GM23338 (cell line): ENCODE data around the gene LMX1B. TPM values are rescaled to one million over a fixed set of nuclear protein-coding genes. Genes with fewer than 3 reads are reported as not detected.

ENCODE experiments used
- ATAC-seq: fragments of 200-7000 bp; cut with Tn5 transposase; 3 replicates; pipeline ENCODE4 v1.9.1; 2020
- DNase-seq: peaks from one replicate; pipeline ENCODE4 v3.0.0-alpha.2; 2015; ENCODE audit warnings: low spot score
- H2AFZ ChIP-seq: fragments of 200-600 bp; sonication (generic); 2 replicates; pipeline ENCODE4 v1.8.0; 2016; ENCODE audit warnings: antibody characterized with exemption, mild to moderate bottlenecking, moderate library complexity
- H3F3A ChIP-seq: fragments of 200-600 bp; sonication (generic); replicated peaks from 2 replicates; pipeline ENCODE4 v1.8.0; 2017; ENCODE audit warnings: antibody characterized with exemption, mixed run types, low read depth
- H3K27ac ChIP-seq: fragments of 200-600 bp; sonication (generic); 2 replicates; pipeline ENCODE4 v1.6.1; 2016; ENCODE audit warnings: low read depth
- H3K27me3 ChIP-seq: fragments of 200-600 bp; sonication (generic); 2 replicates; pipeline ENCODE4 v1.8.0; 2016; ENCODE audit warnings: mild to moderate bottlenecking, mixed run types, moderate library complexity; ENCODE audit not compliant: insufficient read depth
- H3K36me3 ChIP-seq: fragments of 200-600 bp; sonication (generic); 2 replicates; pipeline ENCODE4 v1.8.0; 2016; ENCODE audit warnings: mild to moderate bottlenecking; ENCODE audit not compliant: insufficient read depth
- H3K4me1 ChIP-seq: fragments of 200-600 bp; sonication (generic); 2 replicates; pipeline ENCODE4 v1.8.0; 2016; ENCODE audit warnings: mild to moderate bottlenecking, moderate library complexity; ENCODE audit not compliant: insufficient read depth
- H3K4me2 ChIP-seq: fragments of 200-600 bp; sonication (generic); 2 replicates; pipeline ENCODE4 v1.7.1; 2017; ENCODE audit warnings: mixed run types
- H3K4me3 ChIP-seq: fragments of 200-600 bp; sonication (generic); 2 replicates; pipeline ENCODE4 v1.6.1; 2016; ENCODE audit warnings: mixed run types
- H3K79me2 ChIP-seq: fragments of 200-600 bp; sonication (generic); replicated peaks from 2 replicates; pipeline ENCODE4 v1.8.0; 2017; ENCODE audit warnings: mild to moderate bottlenecking; ENCODE audit not compliant: insufficient read depth
- H3K9me2 ChIP-seq: fragments of 200-600 bp; sonication (generic); 2 replicates; pipeline ENCODE4 v1.8.0; 2017; ENCODE audit not compliant: insufficient read depth
- H4K20me1 ChIP-seq: fragments of 200-600 bp; sonication (generic); replicated peaks from 2 replicates; pipeline ENCODE4 v1.8.0; 2017; ENCODE audit warnings: mild to moderate bottlenecking; ENCODE audit not compliant: insufficient read depth
- H3K27ac Mint-ChIP-seq: 2 replicates; pipeline ENCODE4 v1.8.0; 2020; ENCODE audit warnings: inconsistent platforms, mild to moderate bottlenecking, moderate library complexity, mixed read lengths
- H3K27me3 Mint-ChIP-seq: 3 replicates; pipeline ENCODE4 v1.8.0; 2022; ENCODE audit warnings: low read depth, mild to moderate bottlenecking, moderate library complexity, mixed read lengths, inconsistent platforms; ENCODE audit not compliant: insufficient read depth, poor library complexity
- H3K36me3 Mint-ChIP-seq: 3 replicates; pipeline ENCODE4 v1.8.0; 2021; ENCODE audit warnings: low read depth, mild to moderate bottlenecking, inconsistent platforms, moderate library complexity, mixed read lengths
- H3K4me1 Mint-ChIP-seq: 3 replicates; pipeline ENCODE4 v1.8.0; 2020; ENCODE audit warnings: mild to moderate bottlenecking, inconsistent platforms, mixed read lengths
- H3K4me3 Mint-ChIP-seq: 3 replicates; pipeline ENCODE4 v1.8.0; 2021; ENCODE audit warnings: moderate library complexity, mild to moderate bottlenecking, inconsistent platforms, mixed read lengths
- H3K9me3 Mint-ChIP-seq: 3 replicates; pipeline ENCODE4 v1.8.0; 2020; ENCODE audit warnings: moderate library complexity, mild to moderate bottlenecking, inconsistent platforms, mixed read lengths
- CREB1 ChIP-seq: fragments of 250-450 bp; sonication (Bioruptor Pico); IDR thresholded peaks from 2 replicates; pipeline ENCODE4 v1.5.0; 2020; ENCODE audit warnings: low read depth, mild to moderate bottlenecking, moderate library complexity
- EZH2 ChIP-seq: fragments of 200-600 bp; sonication (generic); IDR thresholded peaks from one replicate; pipeline ENCODE4 v1.8.0; 2017; ENCODE audit warnings: antibody characterized with exemption, mild to moderate bottlenecking, low read depth; ENCODE audit not compliant: unreplicated experiment
- EZH2phosphoT487 ChIP-seq: fragments of 200-600 bp; sonication (generic); IDR thresholded peaks from one replicate; pipeline ENCODE4 v1.8.1; 2018; ENCODE audit warnings: antibody characterized with exemption; ENCODE audit not compliant: unreplicated experiment
- JUNB ChIP-seq: IDR thresholded peaks from one replicate; pipeline ENCODE4 v1.6.1; 2016; ENCODE audit warnings: antibody characterized with exemption; ENCODE audit not compliant: unreplicated experiment
- NANOG ChIP-seq: IDR thresholded peaks from 2 replicates; pipeline ENCODE4 v1.6.1; 2016; ENCODE audit warnings: antibody characterized with exemption, borderline replicate concordance
- POLR2AphosphoS5 ChIP-seq: IDR thresholded peaks from 2 replicates; pipeline ENCODE4 v1.6.1; 2016; ENCODE audit warnings: antibody characterized with exemption, low read depth
- REST ChIP-seq: IDR thresholded peaks from one replicate; pipeline ENCODE4 v1.6.1; 2018; ENCODE audit warnings: antibody characterized with exemption; ENCODE audit not compliant: unreplicated experiment
- STAT1 ChIP-seq: IDR thresholded peaks from one replicate; pipeline ENCODE4 v1.6.1; 2016; ENCODE audit warnings: antibody characterized with exemption; ENCODE audit not compliant: unreplicated experiment
- ZNF114 ChIP-seq: fragments of 250-450 bp; sonication (Bioruptor Pico); IDR thresholded peaks from 2 replicates; pipeline ENCODE4 v1.5.0; 2020; ENCODE audit warnings: mild to moderate bottlenecking, moderate library complexity
- ZNF331 ChIP-seq: fragments of 250-450 bp; sonication (Bioruptor Pico); IDR thresholded peaks from 2 replicates; pipeline ENCODE4 v1.5.0; 2020; ENCODE audit warnings: low read depth, mild to moderate bottlenecking, moderate library complexity
- polyA plus RNA-seq: library from polyadenylated mRNA; unstranded; fragments of >200 nt; fragmentation: Nextera tagmentation; extraction: Ambion mirVana; gene quantifications from 2 replicates; pipeline ENCODE4 v1.2.1, GENCODE V29; 2016
- total RNA-seq: library from RNA; depleted of rRNA; stranded (reverse); fragments of >200 nt; shearing (Covaris generic); gene quantifications from 2 replicates; pipeline ENCODE4 v1.2.3, GENCODE V29; 2014
- TF ChIP-seq, protein P1 (sequence below), 2 experiments: fragments of 200-600 bp in 1 of 2; sonication (generic) in 1 of 2; conservative IDR thresholded peaks; 2 replicates each; pipeline versions ENCODE4 v1.5.1 to v1.6.1; 2016 to 2017; ENCODE audit warnings: antibody characterized with exemption in 2 of 2, low read depth in 2 of 2, mild to moderate bottlenecking in 2 of 2, moderate library complexity in 1 of 2
- TF ChIP-seq, protein P2 (sequence below): fragments of 250-450 bp; sonication (Bioruptor Pico); IDR thresholded peaks from 2 replicates; pipeline ENCODE4 v1.5.0; 2020; ENCODE audit warnings: mild to moderate bottlenecking, moderate library complexity
- TF ChIP-seq, protein P3 (sequence below): IDR thresholded peaks from 2 replicates; pipeline ENCODE4 v1.6.1; 2016; ENCODE audit warnings: antibody characterized with exemption

The LMX1B gene
- total and polyA plus RNA-seq, 2 experiments from 2014 or later = 0.08 to 0.21 TPM

DNA sequence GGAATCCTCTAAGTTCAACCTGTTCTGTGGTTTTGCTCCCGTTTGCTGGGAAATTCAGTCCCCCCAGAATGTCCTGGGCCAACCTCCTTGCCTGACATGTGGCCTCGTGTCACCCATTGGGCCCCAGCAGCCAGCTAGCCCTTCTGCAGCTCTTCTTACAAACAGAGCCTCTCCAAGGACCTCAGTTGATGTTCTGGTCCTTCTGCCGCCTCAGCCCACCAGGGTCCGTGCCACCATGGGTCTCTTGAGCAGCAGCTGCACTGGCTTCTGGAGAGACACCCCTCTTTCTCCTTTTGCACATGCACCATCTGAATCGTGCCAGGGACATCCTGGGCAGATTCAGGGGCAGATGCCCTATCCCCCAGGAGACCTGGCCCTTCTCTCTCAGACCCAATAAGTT is 85.0 kb downstream of the LMX1B start:
- peaks cover 30% of the 10 kb centered on the region for H3K27me3 Mint-ChIP-seq
- no peak overlapping the region for H3K4me3 Mint-ChIP-seq
- Histone ChIP-seq H4K20me1 (no peaks in the 10 kb centered on the region), H3K79me2 (no peaks in the 10 kb centered on the region), H3F3A (no peaks in the 10 kb centered on the region), H3K27me3 (peaks cover 4% of the 10 kb centered on the region; the same call in 1 of the 2 replicates), H2AFZ (no peak overlapping the region), H3K9me2 (no peaks in the 10 kb centered on the region), H3K36me3 (no peaks in the 10 kb centered on the region), H3K4me1 (no peaks in the 10 kb centered on the region), H3K4me2 (no peak overlapping the region), H3K27ac (no peak overlapping the region), H3K4me3 (no peak overlapping the region)
- TF ChIP-seq REST (no peak), CREB1 (no peak), EZH2 (no peak), POLR2AphosphoS5 (no peak), JUNB (no peak), ZNF114 (CRISPR knock-in tag) (no peak), ZNF331 (no peak), EZH2phosphoT487 (no peak), STAT1 (no peak), NANOG (no peak)
- TF ChIP-seq, protein P1, sequence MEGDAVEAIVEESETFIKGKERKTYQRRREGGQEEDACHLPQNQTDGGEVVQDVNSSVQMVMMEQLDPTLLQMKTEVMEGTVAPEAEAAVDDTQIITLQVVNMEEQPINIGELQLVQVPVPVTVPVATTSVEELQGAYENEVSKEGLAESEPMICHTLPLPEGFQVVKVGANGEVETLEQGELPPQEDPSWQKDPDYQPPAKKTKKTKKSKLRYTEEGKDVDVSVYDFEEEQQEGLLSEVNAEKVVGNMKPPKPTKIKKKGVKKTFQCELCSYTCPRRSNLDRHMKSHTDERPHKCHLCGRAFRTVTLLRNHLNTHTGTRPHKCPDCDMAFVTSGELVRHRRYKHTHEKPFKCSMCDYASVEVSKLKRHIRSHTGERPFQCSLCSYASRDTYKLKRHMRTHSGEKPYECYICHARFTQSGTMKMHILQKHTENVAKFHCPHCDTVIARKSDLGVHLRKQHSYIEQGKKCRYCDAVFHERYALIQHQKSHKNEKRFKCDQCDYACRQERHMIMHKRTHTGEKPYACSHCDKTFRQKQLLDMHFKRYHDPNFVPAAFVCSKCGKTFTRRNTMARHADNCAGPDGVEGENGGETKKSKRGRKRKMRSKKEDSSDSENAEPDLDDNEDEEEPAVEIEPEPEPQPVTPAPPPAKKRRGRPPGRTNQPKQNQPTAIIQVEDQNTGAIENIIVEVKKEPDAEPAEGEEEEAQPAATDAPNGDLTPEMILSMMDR (conservative IDR thresholded peaks at IDR 0.05; ENCODE audit: low read depth in 2 of 2) = no peak
- TF ChIP-seq, protein P2, sequence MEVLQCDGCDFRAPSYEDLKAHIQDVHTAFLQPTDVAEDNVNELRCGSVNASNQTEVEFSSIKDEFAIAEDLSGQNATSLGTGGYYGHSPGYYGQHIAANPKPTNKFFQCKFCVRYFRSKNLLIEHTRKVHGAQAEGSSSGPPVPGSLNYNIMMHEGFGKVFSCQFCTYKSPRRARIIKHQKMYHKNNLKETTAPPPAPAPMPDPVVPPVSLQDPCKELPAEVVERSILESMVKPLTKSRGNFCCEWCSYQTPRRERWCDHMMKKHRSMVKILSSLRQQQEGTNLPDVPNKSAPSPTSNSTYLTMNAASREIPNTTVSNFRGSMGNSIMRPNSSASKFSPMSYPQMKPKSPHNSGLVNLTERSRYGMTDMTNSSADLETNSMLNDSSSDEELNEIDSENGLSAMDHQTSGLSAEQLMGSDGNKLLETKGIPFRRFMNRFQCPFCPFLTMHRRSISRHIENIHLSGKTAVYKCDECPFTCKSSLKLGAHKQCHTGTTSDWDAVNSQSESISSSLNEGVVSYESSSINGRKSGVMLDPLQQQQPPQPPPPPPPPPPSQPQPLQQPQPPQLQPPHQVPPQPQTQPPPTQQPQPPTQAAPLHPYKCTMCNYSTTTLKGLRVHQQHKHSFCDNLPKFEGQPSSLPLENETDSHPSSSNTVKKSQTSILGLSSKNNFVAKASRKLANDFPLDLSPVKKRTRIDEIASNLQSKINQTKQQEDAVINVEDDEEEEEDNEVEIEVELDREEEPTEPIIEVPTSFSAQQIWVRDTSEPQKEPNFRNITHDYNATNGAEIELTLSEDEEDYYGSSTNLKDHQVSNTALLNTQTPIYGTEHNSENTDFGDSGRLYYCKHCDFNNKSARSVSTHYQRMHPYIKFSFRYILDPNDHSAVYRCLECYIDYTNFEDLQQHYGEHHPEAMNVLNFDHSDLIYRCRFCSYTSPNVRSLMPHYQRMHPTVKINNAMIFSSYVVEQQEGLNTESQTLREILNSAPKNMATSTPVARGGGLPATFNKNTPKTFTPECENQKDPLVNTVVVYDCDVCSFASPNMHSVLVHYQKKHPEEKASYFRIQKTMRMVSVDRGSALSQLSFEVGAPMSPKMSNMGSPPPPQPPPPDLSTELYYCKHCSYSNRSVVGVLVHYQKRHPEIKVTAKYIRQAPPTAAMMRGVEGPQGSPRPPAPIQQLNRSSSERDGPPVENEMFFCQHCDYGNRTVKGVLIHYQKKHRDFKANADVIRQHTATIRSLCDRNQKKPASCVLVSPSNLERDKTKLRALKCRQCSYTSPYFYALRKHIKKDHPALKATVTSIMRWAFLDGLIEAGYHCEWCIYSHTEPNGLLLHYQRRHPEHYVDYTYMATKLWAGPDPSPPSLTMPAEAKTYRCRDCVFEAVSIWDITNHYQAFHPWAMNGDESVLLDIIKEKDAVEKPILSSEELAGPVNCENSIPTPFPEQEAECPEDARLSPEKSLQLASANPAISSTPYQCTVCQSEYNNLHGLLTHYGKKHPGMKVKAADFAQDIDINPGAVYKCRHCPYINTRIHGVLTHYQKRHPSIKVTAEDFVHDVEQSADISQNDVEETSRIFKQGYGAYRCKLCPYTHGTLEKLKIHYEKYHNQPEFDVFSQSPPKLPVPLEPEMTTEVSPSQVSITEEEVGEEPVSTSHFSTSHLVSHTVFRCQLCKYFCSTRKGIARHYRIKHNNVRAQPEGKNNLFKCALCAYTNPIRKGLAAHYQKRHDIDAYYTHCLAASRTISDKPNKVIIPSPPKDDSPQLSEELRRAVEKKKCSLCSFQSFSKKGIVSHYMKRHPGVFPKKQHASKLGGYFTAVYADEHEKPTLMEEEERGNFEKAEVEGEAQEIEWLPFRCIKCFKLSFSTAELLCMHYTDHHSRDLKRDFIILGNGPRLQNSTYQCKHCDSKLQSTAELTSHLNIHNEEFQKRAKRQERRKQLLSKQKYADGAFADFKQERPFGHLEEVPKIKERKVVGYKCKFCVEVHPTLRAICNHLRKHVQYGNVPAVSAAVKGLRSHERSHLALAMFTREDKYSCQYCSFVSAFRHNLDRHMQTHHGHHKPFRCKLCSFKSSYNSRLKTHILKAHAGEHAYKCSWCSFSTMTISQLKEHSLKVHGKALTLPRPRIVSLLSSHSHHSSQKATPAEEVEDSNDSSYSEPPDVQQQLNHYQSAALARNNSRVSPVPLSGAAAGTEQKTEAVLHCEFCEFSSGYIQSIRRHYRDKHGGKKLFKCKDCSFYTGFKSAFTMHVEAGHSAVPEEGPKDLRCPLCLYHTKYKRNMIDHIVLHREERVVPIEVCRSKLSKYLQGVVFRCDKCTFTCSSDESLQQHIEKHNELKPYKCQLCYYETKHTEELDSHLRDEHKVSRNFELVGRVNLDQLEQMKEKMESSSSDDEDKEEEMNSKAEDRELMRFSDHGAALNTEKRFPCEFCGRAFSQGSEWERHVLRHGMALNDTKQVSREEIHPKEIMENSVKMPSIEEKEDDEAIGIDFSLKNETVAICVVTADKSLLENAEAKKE = no peak
- TF ChIP-seq, protein P3, sequence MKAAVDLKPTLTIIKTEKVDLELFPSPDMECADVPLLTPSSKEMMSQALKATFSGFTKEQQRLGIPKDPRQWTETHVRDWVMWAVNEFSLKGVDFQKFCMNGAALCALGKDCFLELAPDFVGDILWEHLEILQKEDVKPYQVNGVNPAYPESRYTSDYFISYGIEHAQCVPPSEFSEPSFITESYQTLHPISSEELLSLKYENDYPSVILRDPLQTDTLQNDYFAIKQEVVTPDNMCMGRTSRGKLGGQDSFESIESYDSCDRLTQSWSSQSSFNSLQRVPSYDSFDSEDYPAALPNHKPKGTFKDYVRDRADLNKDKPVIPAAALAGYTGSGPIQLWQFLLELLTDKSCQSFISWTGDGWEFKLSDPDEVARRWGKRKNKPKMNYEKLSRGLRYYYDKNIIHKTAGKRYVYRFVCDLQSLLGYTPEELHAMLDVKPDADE = no peak
- no peak for ATAC-seq
- DNase-seq = no peak
- no peaks in the 10 kb centered on the region for H3K9me3 Mint-ChIP-seq
- H3K27ac Mint-ChIP-seq = no peak overlapping the region
- H3K36me3 Mint-ChIP-seq = no peaks in the 10 kb centered on the region
- H3K4me1 Mint-ChIP-seq = peaks cover 18% of the 10 kb centered on the region; the same call in 2 of the 3 replicates
